Endothelial cell of hepatic sinusoid (primary cell): ENCODE data around the gene LRRK1.

Experiments
- in situ Hi-C: cut with HindIII; loops from 2 replicates; pipeline ENCODE4 v1.10.0; 2017; ENCODE audit warnings: low sequenced_read_pairs

Gene LRRK1

GRCh38 chr15:101017093-101017754 lies 98.1 kb downstream of the LRRK1 start:
- in situ Hi-C loops = no loop called here

DNA sequence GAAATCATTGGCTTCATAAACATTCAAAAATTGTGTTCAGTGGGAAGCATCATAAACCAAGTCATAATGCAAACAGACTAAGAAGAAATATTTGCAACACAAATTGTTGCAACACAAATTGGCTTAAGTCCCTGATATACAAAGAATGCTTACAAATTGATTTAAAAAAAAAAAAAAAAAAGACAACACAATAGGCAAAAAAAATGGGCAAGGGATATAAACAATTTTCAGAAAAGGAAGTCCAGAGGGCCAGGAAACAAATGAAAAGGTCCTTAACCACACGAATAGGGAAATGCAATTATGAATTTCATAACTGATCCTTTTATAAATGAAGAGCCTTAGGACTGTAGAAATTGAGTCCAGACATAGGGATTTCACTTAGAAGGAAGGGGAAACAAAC lies 98.9 kb downstream of the LRRK1 start:
- in situ Hi-C loops = no loop called here

- in situ Hi-C loops = no loop called here
Measured at GRCh38 chr15:101018450-101018849, 99.3 kb downstream of the LRRK1 start.

- in situ Hi-C loops = no loop called here
Measured at GRCh38 chr15:101019366-101019896, 100.3 kb downstream of the LRRK1 start.

DNA sequence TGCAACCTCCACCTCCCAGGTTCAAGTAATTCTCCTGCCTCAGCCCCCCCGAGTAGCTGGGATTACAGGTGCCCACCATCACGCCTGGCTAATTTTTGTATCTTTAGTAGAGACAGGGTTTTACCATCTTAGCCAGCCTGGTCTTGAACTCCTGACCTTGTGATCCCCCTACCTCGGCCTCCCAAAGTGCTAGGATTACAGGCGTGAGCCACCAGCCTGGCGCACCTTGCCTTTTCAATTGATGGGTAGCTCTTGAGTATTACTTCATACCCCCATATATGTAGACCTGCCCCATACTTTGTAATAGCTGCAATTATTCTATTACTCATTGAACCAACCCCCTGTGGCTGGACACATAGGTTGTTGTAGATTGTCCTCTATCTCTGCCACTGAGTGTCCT lies 101.3 kb downstream of the LRRK1 start:
- in situ Hi-C loops = no loop called here

GRCh38 chr15:101020945-101021344 lies 101.8 kb downstream of the LRRK1 start:
- in situ Hi-C loops = no loop called here

DNA sequence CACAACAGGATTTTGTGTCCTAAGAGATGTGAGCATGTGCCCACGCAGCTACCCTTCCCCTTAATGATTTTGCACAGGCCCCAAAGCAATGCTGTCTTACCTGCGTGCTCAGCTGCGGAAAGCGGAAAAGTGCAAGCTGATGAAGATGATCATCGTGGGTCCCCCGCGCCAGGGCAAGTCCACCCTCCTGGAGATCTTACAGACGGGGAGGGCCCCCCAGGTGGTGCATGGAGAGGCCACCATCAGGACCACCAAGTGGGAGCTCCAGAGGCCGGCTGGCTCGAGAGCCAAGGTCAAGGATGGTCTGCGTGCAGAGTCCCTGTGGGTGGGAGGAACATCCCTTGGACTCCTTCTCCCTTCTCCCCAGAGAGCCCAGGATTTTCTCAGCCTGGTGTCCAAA lies 103.1 kb downstream of the LRRK1 start:
- in situ Hi-C loops = no loop called here

GRCh38 chr15:101022876-101023275 lies 103.7 kb downstream of the LRRK1 start:
- in situ Hi-C loops = no loop called here

DNA sequence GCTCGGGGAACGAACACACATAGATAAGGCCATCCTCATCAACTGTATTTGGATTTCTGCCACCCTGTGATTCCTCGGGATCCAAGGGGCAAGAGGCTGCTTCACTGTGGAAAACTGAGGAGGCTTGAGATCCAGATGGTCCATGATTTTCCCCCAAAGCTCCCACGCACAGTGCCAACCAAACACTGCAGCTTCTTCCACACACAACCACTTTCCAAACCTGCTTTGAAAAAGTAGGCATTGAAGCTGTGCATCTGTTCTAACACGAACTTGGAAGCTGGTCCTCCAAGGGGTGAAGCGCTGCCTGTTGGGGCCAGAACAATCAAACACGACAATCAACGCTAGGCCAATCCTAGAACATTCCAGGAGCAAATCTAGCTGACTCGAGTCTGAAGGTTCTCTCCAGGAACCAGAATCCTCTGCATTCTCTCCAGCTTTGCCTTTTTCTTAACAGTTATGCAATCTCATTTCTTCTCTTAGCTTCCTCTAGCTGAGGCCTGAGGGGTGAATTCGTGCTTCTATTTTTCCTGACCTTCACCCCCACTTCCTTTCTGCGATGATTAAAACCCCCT lies 104.4 kb downstream of the LRRK1 start:
- in situ Hi-C loops = no loop called here

GRCh38 chr15:101024073-101024695 lies 105.0 kb downstream of the LRRK1 start:
- in situ Hi-C loops = no loop called here

- in situ Hi-C loops = loop anchor here (5.0 kb wide), 2 partner anchors 77 to 252 kb away; partner anchors contain the start of gene SELENOS
Measured at GRCh38 chr15:101024706-101025500, 105.7 kb downstream of the LRRK1 start.

GRCh38 chr15:101025501-101025885 lies 106.3 kb downstream of the LRRK1 start:
- in situ Hi-C loops = loop anchor here (5.0 kb wide), 2 partner anchors 77 to 252 kb away; partner anchors contain the start of gene SELENOS

GRCh38 chr15:101025896-101026631 lies 106.9 kb downstream of the LRRK1 start:
- in situ Hi-C loops = loop anchor here (5.0 kb wide), 2 partner anchors 76 to 251 kb away; partner anchors contain the start of gene SELENOS

- in situ Hi-C loops = loop anchor here (5.0 kb wide), 2 partner anchors 76 to 251 kb away; partner anchors contain the start of gene SELENOS
Measured at GRCh38 chr15:101026656-101027272, 107.6 kb downstream of the LRRK1 start.

DNA sequence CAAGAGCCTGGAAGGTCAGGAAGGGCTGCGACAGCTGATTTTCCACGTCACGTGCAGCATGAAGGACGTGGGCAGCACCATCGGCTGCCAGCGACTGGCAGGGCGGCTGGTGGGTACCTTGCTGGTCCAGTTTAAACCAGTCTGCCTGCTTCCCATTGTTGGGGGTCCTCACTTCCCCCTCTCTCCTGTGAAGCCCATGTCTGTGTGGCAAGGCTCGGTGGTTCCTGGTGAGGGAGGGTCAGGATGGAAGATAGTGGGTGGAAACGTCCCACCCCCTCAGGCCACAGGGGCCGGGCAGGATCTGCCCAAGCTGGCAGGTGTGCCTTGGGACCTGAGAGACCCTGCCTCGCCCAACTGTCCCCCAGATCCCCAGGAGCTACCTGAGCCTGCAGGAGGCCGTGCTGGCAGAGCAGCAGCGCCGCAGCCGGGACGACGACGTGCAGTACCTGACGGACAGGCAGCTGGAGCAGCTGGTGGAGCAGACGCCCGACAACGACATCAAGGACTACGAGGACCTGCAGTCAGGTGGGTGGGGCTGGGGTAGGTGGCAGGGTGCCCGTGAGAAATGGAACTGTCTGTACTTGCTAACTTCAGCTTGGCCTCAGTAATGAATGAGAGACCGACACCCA lies 108.2 kb downstream of the LRRK1 start:
- in situ Hi-C loops = loop anchor here (5.0 kb wide), 2 partner anchors 75 to 250 kb away; partner anchors contain the start of gene SELENOS

- in situ Hi-C loops = loop anchor here (5.0 kb wide), 2 partner anchors 74 to 249 kb away; partner anchors contain the start of gene SELENOS
Measured at GRCh38 chr15:101027920-101028319, 108.8 kb downstream of the LRRK1 start.

- in situ Hi-C loops = loop anchor here (5.0 kb wide), 2 partner anchors 74 to 249 kb away; partner anchors contain the start of gene SELENOS
Measured at GRCh38 chr15:101028321-101028720, 109.2 kb downstream of the LRRK1 start.

DNA sequence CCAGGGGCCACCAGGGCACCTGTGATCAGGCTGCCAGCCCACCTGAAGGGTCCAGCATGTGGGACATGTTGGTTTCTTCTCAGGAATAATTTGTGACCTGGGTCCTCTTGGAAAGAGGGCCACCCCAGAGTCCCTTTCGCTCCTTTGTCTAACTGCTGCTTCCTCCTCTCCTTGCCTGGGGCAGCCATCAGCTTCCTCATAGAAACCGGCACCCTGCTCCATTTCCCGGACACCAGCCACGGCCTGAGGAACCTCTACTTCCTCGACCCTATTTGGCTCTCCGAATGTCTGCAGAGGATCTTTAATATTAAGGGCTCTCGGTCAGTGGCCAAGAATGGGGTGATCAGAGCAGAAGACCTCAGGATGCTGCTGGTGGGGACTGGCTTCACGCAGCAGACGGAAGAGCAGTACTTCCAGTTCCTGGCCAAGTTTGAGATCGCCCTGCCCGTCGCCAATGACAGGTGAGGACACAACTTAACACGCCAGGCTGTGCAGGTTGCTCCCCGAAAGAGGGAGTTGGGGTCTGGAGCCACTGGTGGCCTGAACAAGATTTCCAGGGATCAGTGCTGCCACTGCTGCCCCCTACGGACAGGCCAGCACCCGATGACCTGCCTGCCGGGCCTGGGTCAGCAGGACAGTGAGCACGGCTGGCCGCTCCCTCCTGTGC lies 109.7 kb downstream of the LRRK1 start:
- in situ Hi-C loops = loop anchor here (5.0 kb wide), 2 partner anchors 73 to 248 kb away; partner anchors contain the start of gene SELENOS
